Measurements from ENCODE around the gene C6orf89. TPM values are rescaled to one million over a fixed set of nuclear protein-coding genes. Genes with fewer than 3 reads are reported as not detected.

Gene C6orf89
- total RNA-seq, 1 experiment from 2014 or later = 40.1 TPM

DNA sequence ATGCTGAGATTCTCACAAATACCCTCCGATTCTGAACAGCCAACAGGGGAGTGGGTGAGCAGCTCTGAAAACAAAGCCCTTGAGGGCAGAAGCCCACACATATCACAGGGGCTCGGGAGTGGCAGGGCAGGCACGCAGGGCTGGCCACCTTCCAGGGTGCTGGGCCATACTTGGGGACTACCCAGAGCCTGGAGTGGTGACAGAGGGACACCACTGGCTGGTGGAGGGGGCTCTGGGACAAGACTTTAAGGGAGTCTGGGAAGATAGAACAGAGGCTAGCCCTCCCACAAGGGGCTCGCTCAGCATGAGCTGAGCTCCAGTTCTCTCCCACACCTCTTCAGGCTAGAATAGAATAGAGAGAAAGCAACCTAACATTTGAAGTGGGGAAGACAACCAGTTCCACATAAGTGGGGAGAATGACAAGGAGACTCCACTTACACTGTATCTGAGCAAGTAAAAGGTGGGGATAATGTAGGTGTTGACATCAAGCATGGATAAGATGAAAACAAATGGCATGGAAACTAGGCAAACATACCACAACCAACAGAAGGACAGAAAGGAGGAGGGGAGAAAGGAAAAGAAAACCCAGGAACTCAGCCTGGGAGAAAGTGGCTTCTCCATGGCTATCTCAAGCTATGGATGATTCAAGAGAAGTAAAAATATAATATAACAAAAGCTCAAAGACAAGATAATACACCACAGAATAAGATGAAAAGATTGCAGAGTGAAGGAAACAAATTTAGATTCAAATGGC, 18.1 kb upstream of the C6orf89 start:
- no TSS peak for BruUV-seq (replicated peaks)
- no peaks in the 10 kb centered on the region for H3K9me3 ChIP-seq (ENCODE audit: insufficient read depth, low read depth)
- H3K4me2 ChIP-seq = no peak overlapping the region
- no peak for DNase-seq
- H3K9me2 ChIP-seq (ENCODE audit: insufficient read depth) = no peaks in the 10 kb centered on the region
- H4K20me1 ChIP-seq (ENCODE audit: insufficient read depth) = no peaks in the 10 kb centered on the region; the same call in 1 of the 2 replicates
- H3K27ac ChIP-seq = no peak overlapping the region
- ChIA-PET POLR2A (ENCODE audit: unreplicated experiment) (interaction anchor here (0.5 kb wide), 1 partner anchor 1013 kb away, joined by 5 read pairs; no protein-coding TSS in a partner anchor), CTCF (no interaction called here)
- H2AFZ ChIP-seq = no peak overlapping the region
- TF ChIP-seq EZH2 (IDR thresholded peaks at IDR 0.05; ENCODE audit: low read depth) = no peak
- TF ChIP-seq, protein P1, sequence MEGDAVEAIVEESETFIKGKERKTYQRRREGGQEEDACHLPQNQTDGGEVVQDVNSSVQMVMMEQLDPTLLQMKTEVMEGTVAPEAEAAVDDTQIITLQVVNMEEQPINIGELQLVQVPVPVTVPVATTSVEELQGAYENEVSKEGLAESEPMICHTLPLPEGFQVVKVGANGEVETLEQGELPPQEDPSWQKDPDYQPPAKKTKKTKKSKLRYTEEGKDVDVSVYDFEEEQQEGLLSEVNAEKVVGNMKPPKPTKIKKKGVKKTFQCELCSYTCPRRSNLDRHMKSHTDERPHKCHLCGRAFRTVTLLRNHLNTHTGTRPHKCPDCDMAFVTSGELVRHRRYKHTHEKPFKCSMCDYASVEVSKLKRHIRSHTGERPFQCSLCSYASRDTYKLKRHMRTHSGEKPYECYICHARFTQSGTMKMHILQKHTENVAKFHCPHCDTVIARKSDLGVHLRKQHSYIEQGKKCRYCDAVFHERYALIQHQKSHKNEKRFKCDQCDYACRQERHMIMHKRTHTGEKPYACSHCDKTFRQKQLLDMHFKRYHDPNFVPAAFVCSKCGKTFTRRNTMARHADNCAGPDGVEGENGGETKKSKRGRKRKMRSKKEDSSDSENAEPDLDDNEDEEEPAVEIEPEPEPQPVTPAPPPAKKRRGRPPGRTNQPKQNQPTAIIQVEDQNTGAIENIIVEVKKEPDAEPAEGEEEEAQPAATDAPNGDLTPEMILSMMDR (conservative IDR thresholded peaks at IDR 0.05) = no peak
- H3K79me2 ChIP-seq (ENCODE audit: low read depth) = peaks cover 4% of the 10 kb centered on the region
- no peak overlapping the region for H3K4me3 ChIP-seq
- H3F3A ChIP-seq (ENCODE audit: insufficient read depth, low read depth) = no peaks in the 10 kb centered on the region
- intact Hi-C loops (cut with micrococcal nuclease; ENCODE audit: unreplicated experiment) = no loop called here
- H3K27me3 ChIP-seq (ENCODE audit: insufficient read depth, low read depth) = no peaks in the 10 kb centered on the region
- 0 out of 2 replicates have a peak, but pooled peaks cover under 1% of the 10 kb centered on the region for H3K4me1 ChIP-seq (replicated peaks; ENCODE audit: insufficient read depth)
- 0 out of 2 replicates have a peak, but pooled peaks cover 5% of the 10 kb centered on the region for H3K36me3 ChIP-seq (ENCODE audit: low read depth)

DNA sequence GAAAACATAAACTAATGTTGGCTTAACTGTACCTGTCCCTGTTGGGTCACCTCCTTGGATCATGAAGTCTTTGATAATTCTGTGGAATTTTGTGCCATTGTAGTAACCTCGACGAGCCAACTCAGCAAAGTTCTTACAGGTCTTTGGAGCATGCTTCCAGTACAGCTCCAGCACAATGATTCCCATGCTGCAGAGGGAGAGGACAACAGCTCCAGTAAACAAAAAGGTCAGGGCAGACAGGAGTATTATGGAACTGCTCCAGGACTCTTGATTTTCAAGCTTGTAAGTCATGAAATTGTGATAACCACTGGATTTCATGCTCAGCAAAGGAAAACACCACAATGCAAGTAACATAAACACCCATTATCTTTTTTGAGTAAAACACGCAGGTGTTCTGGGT, 14.1 kb upstream of the C6orf89 start:
- no peaks in the 10 kb centered on the region; the same call in 1 of the 2 replicates for H4K20me1 ChIP-seq (ENCODE audit: insufficient read depth)
- intact Hi-C loops (cut with micrococcal nuclease; ENCODE audit: unreplicated experiment) = loop anchor here (5.0 kb wide), 1 partner anchor 146 kb away; no protein-coding TSS in a partner anchor
- no peaks in the 10 kb centered on the region for H3K27me3 ChIP-seq (ENCODE audit: insufficient read depth, low read depth)
- H3K9me2 ChIP-seq (ENCODE audit: insufficient read depth) = no peaks in the 10 kb centered on the region
- CTCF ChIA-PET = no interaction called here
- 0 out of 2 replicates have a peak, but pooled peaks cover 11% of the 10 kb centered on the region for H3K36me3 ChIP-seq (ENCODE audit: low read depth)
- H3K27ac ChIP-seq = no peak overlapping the region
- H2AFZ ChIP-seq = no peak overlapping the region
- no peak overlapping the region for H3K4me2 ChIP-seq
- POLR2A ChIA-PET (ENCODE audit: unreplicated experiment) = interaction anchor here (0.6 to 0.7 kb wide), 4 partner anchors 42 to 777 kb away, joined by 3 to 10 read pairs (median 4); no protein-coding TSS in a partner anchor
- TF ChIP-seq EZH2 (IDR thresholded peaks at IDR 0.05; ENCODE audit: low read depth) = no peak
- TF ChIP-seq, protein P1 (conservative IDR thresholded peaks at IDR 0.05) = no peak
- H3K9me3 ChIP-seq (ENCODE audit: insufficient read depth, low read depth) = no peaks in the 10 kb centered on the region
- peaks cover 22% of the 10 kb centered on the region for H3K79me2 ChIP-seq (ENCODE audit: low read depth)
- peaks cover 19% of the 10 kb centered on the region for H3K4me1 ChIP-seq (replicated peaks; ENCODE audit: insufficient read depth)
- no peak for DNase-seq
- no peak overlapping the region for H3K4me3 ChIP-seq
- BruUV-seq (replicated peaks) = no TSS peak
- H3F3A ChIP-seq (ENCODE audit: insufficient read depth, low read depth) = peaks cover 5% of the 10 kb centered on the region; the same call in 1 of the 2 replicates

DNA sequence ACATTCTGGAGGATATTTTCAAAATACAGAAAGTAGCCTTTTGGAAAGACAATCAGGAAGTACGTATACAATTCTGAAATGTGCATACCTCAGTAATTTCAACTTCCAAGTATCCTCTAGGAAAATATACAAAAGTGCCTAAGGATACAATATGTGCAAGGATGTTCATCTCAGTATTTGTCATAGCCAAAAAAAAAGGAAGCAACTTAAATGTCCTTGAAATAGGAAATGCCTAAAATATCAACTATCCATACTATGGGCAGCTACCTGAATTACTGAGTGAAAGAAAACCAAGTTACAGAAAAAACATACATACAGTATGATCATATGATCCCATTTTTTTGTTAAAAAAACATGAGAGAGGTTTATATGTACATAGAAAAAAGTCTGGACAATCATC, 12.6 kb upstream of the C6orf89 start:
- Histone ChIP-seq H3K36me3 (ENCODE audit: low read depth) (0 out of 2 replicates have a peak, but pooled peaks cover 11% of the 10 kb centered on the region), H3K4me3 (peak overlapping the region; percentile 78; the same call in 1 of the 2 replicates), H2AFZ (no peak overlapping the region), H3K27me3 (ENCODE audit: insufficient read depth, low read depth) (no peaks in the 10 kb centered on the region), H3K9me3 (ENCODE audit: insufficient read depth, low read depth) (no peaks in the 10 kb centered on the region), H3K4me1 (replicated peaks; ENCODE audit: insufficient read depth) (peaks cover 19% of the 10 kb centered on the region), H4K20me1 (ENCODE audit: insufficient read depth) (no peaks in the 10 kb centered on the region), H3K9me2 (ENCODE audit: insufficient read depth) (no peaks in the 10 kb centered on the region), H3K79me2 (ENCODE audit: low read depth) (peaks cover 22% of the 10 kb centered on the region), H3K4me2 (peak overlapping the region; percentile 93), H3F3A (ENCODE audit: insufficient read depth, low read depth) (peaks cover 5% of the 10 kb centered on the region; the same call in 1 of the 2 replicates), H3K27ac (no peak overlapping the region)
- CTCF ChIA-PET = interaction anchor here (0.6 kb wide), 1 partner anchor 41 kb away, joined by 8 read pairs; no protein-coding TSS in a partner anchor
- intact Hi-C loops (cut with micrococcal nuclease; ENCODE audit: unreplicated experiment) = loop anchor here (5.0 kb wide), 1 partner anchor 144 kb away; no protein-coding TSS in a partner anchor
- DNase-seq = no peak
- BruUV-seq (replicated peaks) = no TSS peak
- POLR2A ChIA-PET (ENCODE audit: unreplicated experiment) = interaction anchor here (0.6 kb wide), 1 partner anchor 195 kb away, joined by 3 read pairs; the partner anchor contains the start of gene CDKN1A
- no peak for TF ChIP-seq EZH2 (IDR thresholded peaks at IDR 0.05; ENCODE audit: low read depth)
- TF ChIP-seq, protein P1 (conservative IDR thresholded peaks at IDR 0.05) = no peak
